KOPT-K1 (cell line): ENCODE results near the gene SAMD4A.

Experiments used
- H3K27ac ChIP-seq: fragments of 200-600 bp; sonication (generic); 2 replicates; pipeline ENCODE4 v1.5.1; 2016; ENCODE audit warnings: antibody characterized with exemption, mild to moderate bottlenecking, low read depth, low read length; ENCODE audit not compliant: poor library complexity, severe bottlenecking
- H3K36me3 ChIP-seq: fragments of 200-600 bp; sonication (generic); 2 replicates; pipeline ENCODE4 v1.5.1; 2017; ENCODE audit warnings: antibody characterized with exemption, mild to moderate bottlenecking, low read length, moderate library complexity; ENCODE audit not compliant: insufficient read depth
- H3K9me3 ChIP-seq: fragments of 200-600 bp; sonication (generic); 2 replicates; pipeline ENCODE4 v1.5.1; 2017; ENCODE audit warnings: antibody characterized with exemption, low read length, mild to moderate bottlenecking; ENCODE audit not compliant: insufficient read depth, poor library complexity, severe bottlenecking

The SAMD4A gene, protein sequence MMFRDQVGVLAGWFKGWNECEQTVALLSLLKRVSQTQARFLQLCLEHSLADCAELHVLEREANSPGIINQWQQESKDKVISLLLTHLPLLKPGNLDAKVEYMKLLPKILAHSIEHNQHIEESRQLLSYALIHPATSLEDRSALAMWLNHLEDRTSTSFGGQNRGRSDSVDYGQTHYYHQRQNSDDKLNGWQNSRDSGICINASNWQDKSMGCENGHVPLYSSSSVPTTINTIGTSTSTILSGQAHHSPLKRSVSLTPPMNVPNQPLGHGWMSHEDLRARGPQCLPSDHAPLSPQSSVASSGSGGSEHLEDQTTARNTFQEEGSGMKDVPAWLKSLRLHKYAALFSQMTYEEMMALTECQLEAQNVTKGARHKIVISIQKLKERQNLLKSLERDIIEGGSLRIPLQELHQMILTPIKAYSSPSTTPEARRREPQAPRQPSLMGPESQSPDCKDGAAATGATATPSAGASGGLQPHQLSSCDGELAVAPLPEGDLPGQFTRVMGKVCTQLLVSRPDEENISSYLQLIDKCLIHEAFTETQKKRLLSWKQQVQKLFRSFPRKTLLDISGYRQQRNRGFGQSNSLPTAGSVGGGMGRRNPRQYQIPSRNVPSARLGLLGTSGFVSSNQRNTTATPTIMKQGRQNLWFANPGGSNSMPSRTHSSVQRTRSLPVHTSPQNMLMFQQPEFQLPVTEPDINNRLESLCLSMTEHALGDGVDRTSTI

DNA sequence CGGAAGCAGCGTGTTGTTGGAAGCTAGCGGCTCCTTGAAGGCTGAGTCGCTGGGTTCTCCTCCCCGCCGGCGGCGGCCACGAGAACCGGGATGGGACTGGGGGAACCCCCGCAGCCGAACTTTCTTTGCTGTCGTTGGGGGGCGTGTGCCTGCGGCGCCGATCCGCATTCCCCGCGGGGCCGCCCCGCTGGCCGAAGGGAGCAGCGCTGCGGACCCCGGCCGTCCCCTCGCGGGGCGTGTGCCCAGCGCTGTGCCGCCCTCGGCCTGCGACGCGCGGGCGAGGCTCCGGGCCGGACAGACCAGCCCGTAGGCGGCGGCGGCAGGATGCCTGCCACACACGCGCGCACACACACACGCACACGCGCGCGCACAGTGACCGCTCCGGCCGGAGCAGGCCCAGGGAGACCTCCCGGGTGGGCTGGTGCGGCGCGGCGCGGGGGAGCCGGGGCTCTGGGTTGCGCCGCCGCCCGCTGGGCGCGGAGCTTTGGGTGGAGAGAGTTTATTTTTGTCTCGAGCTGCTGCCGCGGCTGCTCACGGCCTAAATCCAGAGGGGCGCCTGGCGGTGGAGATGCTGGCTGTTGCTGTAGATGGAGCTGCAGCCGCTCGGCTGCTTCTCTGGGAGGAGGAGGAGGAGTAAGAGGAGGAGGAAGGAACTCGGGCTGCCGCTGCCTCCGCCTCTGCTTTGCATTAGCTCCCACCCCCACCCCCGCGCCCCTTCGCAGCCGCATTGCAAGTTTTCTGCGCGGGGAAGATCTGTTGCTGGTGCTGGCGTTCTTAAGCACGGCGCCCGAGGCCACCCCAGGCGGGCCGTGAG is at the start of gene SAMD4A:
Gene SAMD4A, plus strand, starts transcription at position 719 of the 814 bp plus-strand sequence. CDS start 789 bp downstream, outside the sequence.
- Histone ChIP-seq H3K9me3 (peaks cover 2% of the 10 kb centered on the region), H3K36me3 (no peaks in the 10 kb centered on the region), H3K27ac (no peak within 1 kb of the TSS)

- H3K9me3 ChIP-seq, result no peaks in the 10 kb centered on the region
- H3K36me3 ChIP-seq, result peaks cover 17% of the 10 kb centered on the region; the same call in 1 of the 2 replicates
- no peak overlapping the region for H3K27ac ChIP-seq
These were observed 42.5 kb upstream of the SAMD4A start for GRCh38 chr14:54524410-54524809.

GRCh38 chr14:54528973-54529372 is 38.0 kb upstream of the SAMD4A start:
- Histone ChIP-seq H3K36me3 (peaks cover 11% of the 10 kb centered on the region; the same call in 1 of the 2 replicates), H3K27ac (no peak overlapping the region), H3K9me3 (no peaks in the 10 kb centered on the region)

DNA sequence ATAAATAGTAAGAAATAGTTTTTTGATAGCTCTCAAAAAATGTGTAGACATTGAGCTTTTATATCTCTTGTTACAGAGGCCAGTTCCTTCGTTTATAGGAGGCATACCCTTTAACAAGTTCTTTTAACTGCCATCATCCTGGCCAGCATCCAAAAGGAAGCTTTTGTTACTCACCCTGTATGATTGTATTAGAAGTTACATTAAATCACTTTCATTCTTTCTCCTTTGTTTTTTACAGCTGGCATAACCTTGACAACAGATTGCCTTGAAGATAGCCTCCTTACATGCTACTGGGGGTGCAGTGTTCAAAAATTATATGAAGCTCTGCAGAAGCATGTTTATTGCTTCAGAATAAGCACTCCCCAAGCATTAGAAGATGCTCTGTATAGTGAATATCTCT is 37.1 kb upstream of the SAMD4A start:
- Histone ChIP-seq H3K9me3 (no peaks in the 10 kb centered on the region), H3K27ac (no peak overlapping the region), H3K36me3 (peaks cover 4% of the 10 kb centered on the region; the same call in 1 of the 2 replicates)

DNA sequence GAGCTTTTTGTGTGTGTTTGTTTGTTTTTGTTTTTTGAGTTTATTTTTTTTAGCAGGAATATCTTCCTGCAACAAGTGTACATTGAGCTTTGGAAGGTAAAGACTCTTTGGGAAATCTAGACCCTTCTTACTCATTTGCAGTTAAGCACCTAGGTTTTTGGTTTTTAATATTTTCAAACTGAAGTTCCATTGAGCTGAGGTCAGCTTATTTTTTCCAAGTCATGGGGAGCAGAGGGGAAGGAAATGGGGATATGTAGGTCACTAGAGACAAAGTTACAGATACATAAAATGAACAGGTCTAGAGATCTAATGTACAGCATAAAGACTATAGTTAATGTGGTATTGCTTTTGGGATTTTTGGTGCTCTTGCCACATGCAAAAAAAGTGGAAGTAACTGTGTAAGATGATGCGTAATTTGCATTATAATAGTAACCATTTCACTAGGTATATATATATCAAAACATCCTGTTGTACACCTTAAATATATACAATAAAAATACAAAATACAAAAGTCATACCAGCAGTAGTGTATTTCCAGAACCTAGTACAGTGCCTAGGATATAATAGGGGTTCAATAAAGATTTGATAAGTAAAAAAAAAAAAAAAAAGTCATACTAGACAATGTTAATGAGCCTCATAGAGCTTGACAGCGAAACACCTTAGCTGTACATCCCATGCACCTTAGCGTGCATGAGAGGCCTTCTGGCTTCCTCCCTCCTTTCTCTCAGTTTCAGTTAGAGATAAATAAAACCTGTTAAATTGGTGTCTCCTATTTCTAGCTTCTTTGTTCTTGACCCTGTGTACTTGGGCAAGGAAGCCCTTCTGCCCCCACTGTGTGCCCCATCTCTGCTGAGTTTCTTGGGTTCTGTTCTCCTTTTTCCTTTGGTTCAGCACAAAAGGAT is 34.6 kb upstream of the SAMD4A start:
- H3K36me3 ChIP-seq, result no peaks in the 10 kb centered on the region
- H3K9me3 ChIP-seq, result no peaks in the 10 kb centered on the region
- no peak overlapping the region for H3K27ac ChIP-seq

GRCh38 chr14:54533100-54533499 is 33.8 kb upstream of the SAMD4A start:
- H3K27ac ChIP-seq, result no peak overlapping the region

DNA sequence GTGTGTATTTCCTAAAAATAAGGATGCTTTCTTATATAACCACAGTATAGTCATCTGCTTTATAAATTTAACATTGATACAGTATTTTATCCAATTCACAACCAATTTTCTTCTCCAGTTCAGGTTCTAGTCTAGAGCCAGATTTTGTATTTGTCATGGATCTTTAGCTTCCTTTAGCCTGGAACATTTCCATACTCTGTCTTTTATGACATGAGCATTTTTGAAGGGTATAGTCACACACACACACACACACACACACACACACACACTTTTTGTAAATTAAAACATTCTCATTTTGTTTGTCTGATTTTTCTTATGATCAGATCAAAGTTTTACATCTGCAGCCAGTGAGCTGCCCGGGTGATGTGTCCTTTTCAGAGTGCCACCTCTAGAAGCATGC is 31.8 kb upstream of the SAMD4A start:
- Histone ChIP-seq H3K27ac (no peak overlapping the region), H3K9me3 (no peaks in the 10 kb centered on the region), H3K36me3 (peaks cover 7% of the 10 kb centered on the region; the same call in 1 of the 2 replicates)

More at GRCh38 chr14:54533100-54533499, 33.8 kb upstream of the SAMD4A start:
- peaks cover 2% of the 10 kb centered on the region; the same call in 1 of the 2 replicates for H3K36me3 ChIP-seq
- no peaks in the 10 kb centered on the region for H3K9me3 ChIP-seq

- peaks cover 7% of the 10 kb centered on the region; the same call in 1 of the 2 replicates for H3K36me3 ChIP-seq
- no peaks in the 10 kb centered on the region for H3K9me3 ChIP-seq
- no peak overlapping the region for H3K27ac ChIP-seq
These were observed 31.3 kb upstream of the SAMD4A start for GRCh38 chr14:54535646-54536045.

DNA sequence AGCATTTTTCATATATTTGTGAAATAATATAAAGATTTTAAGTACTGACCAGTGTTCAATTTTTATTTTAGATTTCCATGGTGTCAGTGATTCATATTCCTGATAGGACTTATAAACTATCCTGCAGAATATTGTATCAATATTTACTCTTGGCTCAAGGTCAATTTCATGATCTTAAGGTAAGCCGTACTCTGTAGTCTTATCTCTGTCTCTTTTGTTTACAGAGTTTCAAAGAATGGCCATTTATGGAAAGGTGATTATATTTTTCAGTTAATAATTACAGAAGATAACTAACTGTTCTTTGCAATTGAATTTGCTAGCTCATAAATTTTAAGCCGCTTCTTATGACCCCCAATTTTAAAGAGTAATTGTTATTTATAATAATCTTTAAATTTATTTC is 29.3 kb upstream of the SAMD4A start:
- no peak overlapping the region for H3K27ac ChIP-seq
- no peaks in the 10 kb centered on the region for H3K9me3 ChIP-seq
- H3K36me3 ChIP-seq, result peaks cover 7% of the 10 kb centered on the region; the same call in 1 of the 2 replicates

DNA sequence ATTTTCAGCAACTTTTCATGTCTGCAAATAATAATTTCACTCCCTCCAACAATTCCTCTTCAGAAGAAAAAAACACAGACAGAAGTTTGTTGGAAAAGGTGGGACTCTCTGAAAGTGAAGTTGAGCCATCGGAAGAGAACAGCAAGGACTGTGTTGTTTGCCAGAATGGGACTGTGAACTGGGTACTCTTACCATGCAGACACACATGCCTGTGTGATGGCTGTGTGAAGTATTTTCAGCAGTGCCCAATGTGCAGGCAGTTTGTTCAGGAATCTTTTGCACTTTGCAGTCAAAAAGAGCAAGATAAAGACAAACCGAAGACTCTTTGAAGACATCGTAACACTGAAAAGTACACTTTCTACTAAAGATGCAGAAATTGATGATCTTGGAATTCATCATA is 28.9 kb upstream of the SAMD4A start:
- Histone ChIP-seq H3K9me3 (no peaks in the 10 kb centered on the region), H3K36me3 (peaks cover 7% of the 10 kb centered on the region; the same call in 1 of the 2 replicates), H3K27ac (no peak overlapping the region)

DNA sequence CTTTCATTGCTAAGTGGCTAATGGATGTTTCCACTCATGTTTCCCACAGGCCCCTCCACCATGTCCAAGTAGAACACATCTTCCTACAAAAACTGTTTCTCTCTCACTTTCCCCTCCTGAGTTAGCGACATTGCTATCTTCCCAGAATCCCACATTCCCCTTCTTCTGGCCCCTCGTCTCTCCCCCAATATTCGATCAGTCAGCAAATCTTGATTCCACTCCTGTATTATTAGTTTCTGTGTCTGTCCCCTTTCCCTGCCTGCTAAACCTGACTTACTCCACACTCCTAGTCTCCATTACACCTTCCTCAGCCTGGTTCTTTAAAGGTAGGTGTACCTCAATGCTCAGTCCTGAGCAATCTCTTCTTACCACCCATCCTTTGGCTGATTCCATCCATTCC is 19.3 kb upstream of the SAMD4A start:
- Histone ChIP-seq H3K27ac (no peak overlapping the region), H3K9me3 (no peaks in the 10 kb centered on the region), H3K36me3 (no peaks in the 10 kb centered on the region)

- Histone ChIP-seq H3K36me3 (no peaks in the 10 kb centered on the region), H3K9me3 (no peaks in the 10 kb centered on the region), H3K27ac (no peak overlapping the region)
These were observed 18.4 kb upstream of the SAMD4A start for GRCh38 chr14:54548491-54548890.

- Histone ChIP-seq H3K36me3 (no peaks in the 10 kb centered on the region), H3K27ac (no peak overlapping the region), H3K9me3 (no peaks in the 10 kb centered on the region)
These were observed 17.1 kb upstream of the SAMD4A start for GRCh38 chr14:54549862-54550261.

- no peak overlapping the region for H3K27ac ChIP-seq
- H3K9me3 ChIP-seq, result no peaks in the 10 kb centered on the region
- H3K36me3 ChIP-seq, result no peaks in the 10 kb centered on the region
These were observed 16.4 kb upstream of the SAMD4A start for GRCh38 chr14:54550514-54550913.
